Adrenal gland (tissue), 12 donors: ENCODE data around the gene USP7. TPM values are rescaled to one million over a fixed set of nuclear protein-coding genes. Genes with fewer than 3 reads are reported as not detected.

ENCODE experiments used
- DNase-seq, 7 donors: peaks; one replicate each; pipeline ENCODE4 v3.0.0-alpha.2; 2019 to 2020
- H3K27ac ChIP-seq, 5 donors: fragments of 200-600 bp; sonication (generic) in 4 of 5; 1 replicate in 3 of 5; 2 replicates in 2 of 5; pipeline versions ENCODE4 v1.5.1 to v1.8.0; 2016 to 2020; ENCODE audit warnings: mild to moderate bottlenecking in 1 of 5
- H3K27me3 ChIP-seq: fragments of 200-600 bp; 2 replicates; pipeline ENCODE4 v1.8.0; 2021
- H3K36me3 ChIP-seq, 2 donors: fragments of 200-600 bp; replicated peaks in 1 of 2; 1 replicate in 1 of 2; 2 replicates in 1 of 2; pipeline versions ENCODE4 v1.5.1 to v1.8.0; 2018 to 2022
- H3K4me1 ChIP-seq, 2 donors: fragments of 200-600 bp; replicated peaks in 1 of 2; 1 replicate in 1 of 2; 2 replicates in 1 of 2; pipeline versions ENCODE4 v1.5.1 to v1.8.0; 2018 to 2021
- H3K4me3 ChIP-seq, 4 donors: fragments of 200-600 bp; sonication (generic) in 3 of 4; one replicate each; pipeline ENCODE4 v1.5.1; 2016 to 2018
- H3K9me3 ChIP-seq, 3 donors: fragments of 200-600 bp; sonication (generic) in 1 of 3; replicated peaks in 1 of 3; 1 replicate in 2 of 3; 2 replicates in 1 of 3; pipeline versions ENCODE4 v1.5.1 to v1.8.0; 2016 to 2021
- POLR2A ChIP-seq, 2 donors: fragments of 450-650 bp; IDR thresholded peaks; one replicate each; pipeline ENCODE4 v1.6.1; 2017; ENCODE audit warnings: antibody characterized with exemption in 2 of 2, mild to moderate bottlenecking in 2 of 2, moderate library complexity in 1 of 2
- WGBS, 4 donors: extraction: QIAGEN DNeasy Blood & Tissue Kit in 2 of 4; methylation state at CpG; one replicate each; pipeline versions ENCODE4 v1.1.5 to v1.1.7; 2013 to 2017; 5-methylcytosine and 5-hydroxymethylcytosine counted together
- intact Hi-C, 2 donors: fragments of 100-400 bp; cut with DNase I; formaldehyde crosslinking; loops; one replicate each; pipeline versions ENCODE4 v1.14.1 to v1.15.0; 2022 to 2023
- polyA plus RNA-seq, 3 donors: library from polyadenylated mRNA; stranded (reverse); fragments of 200-250 nt in 2 of 3; fragments of 350-450 nt in 1 of 3; fragmentation: Illumina TruSeq in 1 of 3; extraction: RNeasy Lipid Tissue Mini Kit (QIAGEN cat#74804) in 1 of 3; gene quantifications; one replicate each; pipeline ENCODE4 v1.2.3, GENCODE V29; 2013 to 2014
- total RNA-seq, 9 donors: library from RNA; depleted of rRNA in 4 of 9; stranded (reverse); fragments of >200 nt in 4 of 9; fragments of 120-200 nt in 1 of 9; fragmentation: NEBNext Ultra II Directional in 1 of 9; extraction: Animal tissue kit (Norgen Biotek cat#: 25700) in 1 of 9; gene quantifications; one replicate each; pipeline versions ENCODE4 v1.1.0 to v1.2.4, GENCODE V29; 2013 to 2023
- TF ChIP-seq, protein P1 (sequence below), 6 experiments: fragments of 450-650 bp in 4 of 6; fragments of 200-600 bp in 2 of 6; sonication (generic) in 1 of 6; IDR thresholded peaks; 1 replicate in 5 of 6; 2 replicates in 1 of 6; pipeline versions ENCODE4 v1.5.1 to v1.8.0; 2016 to 2021; ENCODE audit warnings: antibody characterized with exemption in 6 of 6, mild to moderate bottlenecking in 2 of 6, moderate library complexity in 1 of 6
- donor health status: healthy with polysubstance abuse.
- donor health status: Bipolar disorder and iron deficiency.
- donor health status: DM: yes; HTN: yes; CAD: no.
- donor health status: DM: no; HTN: no; CAD: no.
- donor health status: DM: no; HTN: no; CAD: no.
- donor health status: DM: yes; HTN: yes; CAD: no.

The USP7 gene
- total and polyA plus RNA-seq, 12 donors, result 23.7 to 121 (median 68.2) TPM

DNA sequence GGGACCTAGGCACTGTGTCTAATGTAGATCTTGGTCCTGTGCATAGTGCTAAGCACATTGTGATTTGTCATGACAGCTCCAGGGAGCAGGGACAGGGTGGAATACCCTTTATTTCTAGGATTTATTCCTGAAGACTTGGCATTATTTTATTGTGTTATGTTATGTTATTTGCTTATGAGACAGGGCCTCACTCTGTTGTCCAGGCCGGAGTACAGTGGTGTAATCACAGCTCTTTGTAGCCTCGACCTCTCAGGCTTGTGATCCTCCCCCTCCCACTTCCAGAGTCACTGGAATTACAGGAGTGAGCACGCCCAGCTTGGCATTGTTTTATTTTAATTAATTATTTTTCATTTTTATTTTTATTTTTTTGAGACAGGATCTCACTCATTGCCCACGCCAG is 40.5 kb upstream of the USP7 start:
- H3K27ac ChIP-seq, result no peak overlapping the region
- intact Hi-C loops, result loop anchor here in 1 of 2 donors (10.0 kb wide), 2 partner anchors 109 to 349 kb away; no protein-coding TSS in a partner anchor
- peaks cover 0 to 8% of the 10 kb centered on the region in 2 donors for H3K4me1 ChIP-seq
- H3K27me3 ChIP-seq, result no peaks in the 10 kb centered on the region
- TF ChIP-seq POLR2A (IDR thresholded peaks at IDR 0.05), result no peak
- TF ChIP-seq, protein P1, sequence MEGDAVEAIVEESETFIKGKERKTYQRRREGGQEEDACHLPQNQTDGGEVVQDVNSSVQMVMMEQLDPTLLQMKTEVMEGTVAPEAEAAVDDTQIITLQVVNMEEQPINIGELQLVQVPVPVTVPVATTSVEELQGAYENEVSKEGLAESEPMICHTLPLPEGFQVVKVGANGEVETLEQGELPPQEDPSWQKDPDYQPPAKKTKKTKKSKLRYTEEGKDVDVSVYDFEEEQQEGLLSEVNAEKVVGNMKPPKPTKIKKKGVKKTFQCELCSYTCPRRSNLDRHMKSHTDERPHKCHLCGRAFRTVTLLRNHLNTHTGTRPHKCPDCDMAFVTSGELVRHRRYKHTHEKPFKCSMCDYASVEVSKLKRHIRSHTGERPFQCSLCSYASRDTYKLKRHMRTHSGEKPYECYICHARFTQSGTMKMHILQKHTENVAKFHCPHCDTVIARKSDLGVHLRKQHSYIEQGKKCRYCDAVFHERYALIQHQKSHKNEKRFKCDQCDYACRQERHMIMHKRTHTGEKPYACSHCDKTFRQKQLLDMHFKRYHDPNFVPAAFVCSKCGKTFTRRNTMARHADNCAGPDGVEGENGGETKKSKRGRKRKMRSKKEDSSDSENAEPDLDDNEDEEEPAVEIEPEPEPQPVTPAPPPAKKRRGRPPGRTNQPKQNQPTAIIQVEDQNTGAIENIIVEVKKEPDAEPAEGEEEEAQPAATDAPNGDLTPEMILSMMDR (IDR thresholded peaks at IDR 0.05), result no peak
- H3K9me3 ChIP-seq, result no peaks in the 10 kb centered on the region
- no peak overlapping the region for H3K4me3 ChIP-seq
- no peaks in the 10 kb centered on the region for H3K36me3 ChIP-seq
- DNase-seq, result no peak
- 75 to 87% (median 80%) methylated on average over 4 of the region's 4 CpGs for WGBS, 4 donors

DNA sequence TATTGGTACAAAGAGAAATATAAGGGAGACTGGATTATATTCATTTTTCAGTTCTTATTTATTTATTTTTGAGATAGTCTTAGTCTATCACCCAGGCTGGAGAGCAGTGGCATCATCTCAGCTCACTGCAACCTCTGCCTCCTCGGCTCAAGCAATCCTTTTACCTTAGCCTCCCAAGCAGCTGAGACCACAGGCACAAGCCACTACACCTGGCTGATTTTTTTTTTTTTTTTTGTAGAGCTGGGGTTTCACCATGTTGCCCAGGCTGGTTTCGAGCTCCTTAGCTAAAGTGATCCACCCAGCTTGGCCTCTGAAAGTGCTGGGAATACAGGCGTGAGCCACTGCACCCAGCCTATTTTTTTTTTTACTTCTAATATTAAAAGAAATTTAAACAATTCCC is 40.1 kb upstream of the USP7 start:
- no peak overlapping the region for H3K4me3 ChIP-seq
- peaks cover 0 to 5% of the 10 kb centered on the region in 2 donors for H3K4me1 ChIP-seq
- H3K27ac ChIP-seq, result no peak overlapping the region
- TF ChIP-seq POLR2A (IDR thresholded peaks at IDR 0.05), result no peak
- TF ChIP-seq, protein P1 (IDR thresholded peaks at IDR 0.05), result no peak
- no peak for DNase-seq
- intact Hi-C loops, result loop anchor here in 1 of 2 donors (10.0 kb wide), 2 partner anchors 109 to 349 kb away; no protein-coding TSS in a partner anchor
- H3K9me3 ChIP-seq, result no peaks in the 10 kb centered on the region
- no peaks in the 10 kb centered on the region for H3K36me3 ChIP-seq
- 85 to 91% (median 87%) methylated on average over 3 of the region's 3 CpGs for WGBS, 4 donors
- H3K27me3 ChIP-seq, result no peaks in the 10 kb centered on the region

DNA sequence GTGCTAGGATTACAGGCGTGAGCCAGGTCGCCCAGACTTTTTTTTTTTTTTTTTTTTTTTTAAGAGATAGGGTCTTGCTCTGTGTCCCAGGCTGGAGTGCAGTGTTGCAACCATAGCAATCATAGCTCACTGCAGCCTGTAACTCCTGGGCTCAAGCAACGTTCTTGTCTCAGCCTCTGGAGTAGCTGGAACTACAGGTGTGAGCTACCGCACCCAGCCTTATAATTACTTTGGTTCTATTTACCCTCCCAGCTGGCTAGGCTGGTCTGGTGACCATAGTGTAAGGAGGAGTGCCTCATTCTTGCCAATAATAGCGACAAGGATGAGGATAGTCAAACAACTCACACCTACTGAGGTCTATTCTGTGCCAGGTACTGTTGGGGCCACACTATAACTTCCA is 39.6 kb upstream of the USP7 start:
- H3K4me1 ChIP-seq, result peaks cover 0 to under 1% of the 10 kb centered on the region in 2 donors
- no peaks in the 10 kb centered on the region for H3K27me3 ChIP-seq
- TF ChIP-seq, protein P1 (IDR thresholded peaks at IDR 0.05), result no peak
- TF ChIP-seq POLR2A (IDR thresholded peaks at IDR 0.05), result no peak
- 73 to 86% (median 80%) methylated on average over 4 to 5 of the region's 5 CpGs for WGBS, 4 donors
- no peak overlapping the region for H3K4me3 ChIP-seq
- no peaks in the 10 kb centered on the region for H3K36me3 ChIP-seq
- H3K9me3 ChIP-seq, result no peaks in the 10 kb centered on the region
- H3K27ac ChIP-seq, result no peak overlapping the region
- no peak for DNase-seq
- intact Hi-C loops, result loop anchor here in 1 of 2 donors (10.0 kb wide), 2 partner anchors 109 to 349 kb away; no protein-coding TSS in a partner anchor

DNA sequence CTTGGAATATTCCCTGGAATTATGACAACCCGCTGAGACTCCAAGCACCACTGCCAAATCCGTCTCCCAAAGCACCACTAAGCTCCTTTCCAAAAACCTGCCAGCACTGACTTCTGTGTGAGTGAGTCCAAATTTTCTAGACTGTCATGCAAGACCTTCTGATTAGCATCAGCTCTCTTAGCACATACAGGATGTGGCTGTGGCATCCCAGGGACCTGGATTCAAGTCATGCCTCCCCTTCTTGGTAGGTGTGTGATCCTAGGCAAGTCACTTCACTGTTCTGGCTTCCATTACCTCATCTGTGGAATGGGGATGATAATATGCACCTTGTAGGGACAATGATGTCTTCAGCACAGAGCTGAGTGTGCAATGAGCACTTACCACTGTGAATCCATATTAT is 38.3 kb upstream of the USP7 start:
- no peak overlapping the region for H3K27ac ChIP-seq
- no peaks in the 10 kb centered on the region for H3K9me3 ChIP-seq
- no peaks in the 10 kb centered on the region for H3K4me1 ChIP-seq
- no peaks in the 10 kb centered on the region for H3K36me3 ChIP-seq
- WGBS, 4 donors, result 88 to 96% (median 92%) methylated on average over 2 of the region's 2 CpGs
- DNase-seq, result no peak
- TF ChIP-seq POLR2A (IDR thresholded peaks at IDR 0.05), result no peak
- TF ChIP-seq, protein P1 (IDR thresholded peaks at IDR 0.05), result no peak
- H3K4me3 ChIP-seq, result no peak overlapping the region
- no peaks in the 10 kb centered on the region for H3K27me3 ChIP-seq
- intact Hi-C loops, result loop anchor here in 1 of 2 donors (10.0 kb wide), 2 partner anchors 107 to 347 kb away; no protein-coding TSS in a partner anchor
